Endothelial cell of umbilical vein (primary cell): ENCODE measurements around the gene THSD8. TPM values are rescaled to one million over a fixed set of nuclear protein-coding genes. Genes with fewer than 3 reads are reported as not detected.

Experiments used
- BruUV-seq: library from RNA; stranded (reverse); fragments of 400-500 nt; replicated peaks from 2 replicates; lab custom pipeline; 2021; lab: Mats Ljungman, UMichigan
- CTCF ChIA-PET: fragments of 300-600, 350-600 bp; sonication (Branson Sonifier 250); formaldehyde crosslinking; loops from one replicate; lab custom pipeline; 2021; ENCODE audit warnings: antibody characterized with exemption, inconsistent platforms; lab: Charles Lee
- POLR2A ChIA-PET: fragments of 300-600, 350-600 bp; sonication (Branson Sonifier 250); formaldehyde crosslinking; loops from one replicate; lab custom pipeline; 2021; ENCODE audit warnings: antibody characterized with exemption, inconsistent platforms; lab: Charles Lee
- DNase-seq: peaks from one replicate; pipeline ENCODE4 v3.0.0-alpha.2; 2011; ENCODE audit warnings: low read depth, low spot score
- FAIRE-seq: peaks from 2 replicates; lab custom pipeline; 2011; peaks lifted over from hg19 to GRCh38; lab: Jason Lieb, UNC
- H2AFZ ChIP-seq: 2 replicates; pipeline ENCODE4 v1.6.0; 2012; ENCODE audit warnings: low read depth, low read length, control low read depth, inconsistent platforms
- H3K27ac ChIP-seq: 2 replicates; pipeline ENCODE4 v1.5.1; 2011; ENCODE audit warnings: low read depth, mild to moderate bottlenecking, control low read depth, low read length, moderate library complexity; ENCODE audit not compliant: insufficient read depth
- H3K27me3 ChIP-seq, 2 experiments: 2 replicates each; pipeline versions ENCODE4 v1.6.0 to v1.6.1; 2011; ENCODE audit warnings: low read length in 2 of 2, mixed read lengths in 1 of 2; ENCODE audit not compliant: control insufficient read depth in 2 of 2, insufficient read depth in 2 of 2
- H3K36me3 ChIP-seq, 2 experiments: 2 replicates in 1 of 2; 3 replicates in 1 of 2; pipeline ENCODE4 v1.5.1; 2011; ENCODE audit warnings: low read length in 2 of 2, mild to moderate bottlenecking in 1 of 2, moderate library complexity in 1 of 2; ENCODE audit not compliant: control insufficient read depth in 2 of 2, insufficient read depth in 2 of 2; ENCODE audit errors: extremely low read depth in 1 of 2
- H3K4me1 ChIP-seq: 3 replicates; pipeline ENCODE4 v1.5.1; 2011; ENCODE audit warnings: mild to moderate bottlenecking, low read length; ENCODE audit not compliant: control insufficient read depth, insufficient read depth; ENCODE audit errors: extremely low read depth
- H3K4me2 ChIP-seq: 2 replicates; pipeline ENCODE4 v1.6.1; 2011; ENCODE audit warnings: low read length, control low read depth, mixed read lengths; ENCODE audit not compliant: insufficient read depth
- H3K4me3 ChIP-seq, 3 experiments: fragments of 200-600 bp in 1 of 3; sonication (generic), shearing (Covaris generic) in 1 of 3; replicated peaks in 1 of 3; 2 replicates each; pipeline ENCODE4 v1.5.1; 2011 to 2016; ENCODE audit warnings: control low read depth in 3 of 3, low read length in 3 of 3, mild to moderate bottlenecking in 2 of 3, inconsistent platforms in 1 of 3, low read depth in 1 of 3, moderate library complexity in 1 of 3; ENCODE audit not compliant: insufficient read depth in 1 of 3
- H3K79me2 ChIP-seq: 2 replicates; pipeline ENCODE4 v1.6.0; 2012; ENCODE audit warnings: low read length, inconsistent platforms; ENCODE audit not compliant: control insufficient read depth, insufficient read depth
- H3K9ac ChIP-seq: replicated peaks from 2 replicates; pipeline ENCODE3; 2011; ENCODE audit warnings: low read length, control low read depth; ENCODE audit not compliant: insufficient read depth; ENCODE audit errors: extremely low read depth
- H3K9me1 ChIP-seq: replicated peaks from 3 replicates; pipeline ENCODE4 v1.6.0; 2011; ENCODE audit warnings: mild to moderate bottlenecking, low read length; ENCODE audit not compliant: control insufficient read depth, insufficient read depth; ENCODE audit errors: extremely low read depth
- H3K9me3 ChIP-seq: replicated peaks from 2 replicates; pipeline ENCODE4 v1.5.1; 2012; ENCODE audit warnings: low read length, inconsistent platforms; ENCODE audit not compliant: control insufficient read depth, insufficient read depth
- H4K20me1 ChIP-seq: replicated peaks from 2 replicates; pipeline ENCODE3; 2011; ENCODE audit warnings: mild to moderate bottlenecking, low read length; ENCODE audit not compliant: control insufficient read depth, insufficient read depth; ENCODE audit errors: extremely low read depth
- CTCF ChIP-seq, 2 donors: IDR thresholded peaks; 1 replicate in 1 of 2; 2 replicates in 1 of 2; pipeline ENCODE4 v1.5.1; 2011; ENCODE audit warnings: low read length in 2 of 2, mild to moderate bottlenecking in 2 of 2, moderate library complexity in 2 of 2, control low read depth in 1 of 2, inconsistent platforms in 1 of 2, low read depth in 1 of 2; ENCODE audit not compliant: insufficient read depth in 1 of 2; ENCODE audit errors: extremely low read depth in 1 of 2
- EZH2 ChIP-seq: IDR thresholded peaks from 2 replicates; pipeline ENCODE4 v1.6.1; 2012; ENCODE audit warnings: borderline replicate concordance, low read depth, mild to moderate bottlenecking, moderate library complexity, low read length, inconsistent platforms; ENCODE audit not compliant: severe bottlenecking
- FOS ChIP-seq: IDR thresholded peaks from 2 replicates; pipeline ENCODE4 v1.6.1; 2011; ENCODE audit warnings: mild to moderate bottlenecking, low read length, moderate library complexity, borderline replicate concordance; ENCODE audit not compliant: insufficient read depth
- GATA2 ChIP-seq: IDR thresholded peaks from 2 replicates; pipeline ENCODE4 v1.7.0; 2011; ENCODE audit warnings: low read depth, mild to moderate bottlenecking, moderate library complexity, mixed read lengths, low read length; ENCODE audit not compliant: insufficient read length, insufficient read depth
- JUN ChIP-seq: IDR thresholded peaks from 2 replicates; pipeline ENCODE4 v1.6.1; 2011; ENCODE audit warnings: borderline replicate concordance, low read depth; ENCODE audit not compliant: insufficient read length, insufficient read depth
- MAX ChIP-seq: IDR thresholded peaks from 2 replicates; pipeline ENCODE4 v1.6.1; 2011; ENCODE audit not compliant: insufficient read depth, insufficient read length
- MYC ChIP-seq: IDR thresholded peaks from one replicate; pipeline ENCODE4 v1.6.1; 2011; ENCODE audit warnings: mild to moderate bottlenecking, low read depth, low read length
- POLR2A ChIP-seq: IDR thresholded peaks from 2 replicates; pipeline ENCODE4 v1.6.1; 2012; ENCODE audit warnings: low read depth, mild to moderate bottlenecking, control low read depth, low read length
- POLR2AphosphoS5 ChIP-seq: IDR thresholded peaks from 2 replicates; pipeline ENCODE4 v1.6.1; 2012; ENCODE audit warnings: low read depth, mild to moderate bottlenecking, control low read depth, low read length, moderate library complexity; ENCODE audit not compliant: insufficient read depth
- dilution Hi-C: fragments of 300-500 bp; cut with MboI; formaldehyde crosslinking; loops from one replicate; pipeline ENCODE4 v1.15.0; 2019; ENCODE audit warnings: low sequenced_read_pairs; ENCODE audit not compliant: extremely low pct_ligation_motif_present
- intact Hi-C: fragments of 100-400 bp; cut with micrococcal nuclease; formaldehyde crosslinking; loops from one replicate; pipeline ENCODE4 v1.10.0; 2022
- polyA plus RNA-seq, 4 experiments: library from polyadenylated mRNA; depleted of rRNA in 3 of 4; stranded (reverse) in 3 of 4; unstranded in 1 of 4; fragments of >200 nt; gene quantifications; 2 replicates each; pipeline versions ENCODE4 v1.2.1 to v1.2.3, GENCODE V29; 2011 to 2012; ENCODE audit warnings: missing spikeins in 1 of 4
- total RNA-seq: library from RNA; stranded (reverse); gene quantifications from 2 replicates; pipeline ENCODE4 v1.2.3, GENCODE V29; 2021

The THSD8 gene
- total and polyA plus RNA-seq, 2 donors (not counting 3 experiments of a cell fraction or from before 2014, with no cell fraction given): 15.9 TPM; not detected in 1

- Histone ChIP-seq H3K27me3 (no peaks in the 10 kb centered on the region), H4K20me1 (no peaks in the 10 kb centered on the region), H3K4me2 (no peak overlapping the region), H3K27ac (no peak overlapping the region), H3K4me1 (peaks cover 28% of the 10 kb centered on the region), H3K9me3 (no peaks in the 10 kb centered on the region), H2AFZ (peak overlapping the region; percentile 7), H3K36me3 (no peaks in the 10 kb centered on the region), H3K9me1 (no peaks in the 10 kb centered on the region), H3K79me2 (no peaks in the 10 kb centered on the region), H3K4me3 (no peak overlapping the region), H3K9ac (no peak overlapping the region)
- CTCF ChIA-PET: interaction anchor here (1.0 to 4.7 kb wide), 3 partner anchors 8 to 62 kb away, joined by 3 to 48 read pairs (median 3); no protein-coding TSS in a partner anchor
- intact Hi-C loops: loop anchor here (10.0 kb wide), 1 partner anchor 149 kb away; the partner anchor contains the start of genes CALR and FARSA
- dilution Hi-C loops: no loop called here
- DNase-seq (no peak), FAIRE-seq (no peak)
- BruUV-seq: no TSS peak
- POLR2A ChIA-PET: no interaction called here
- no peak for TF ChIP-seq CTCF (IDR thresholded peaks at IDR 0.05; ENCODE audit: extremely low read depth in 1 of 2, insufficient read depth in 1 of 2, low read depth in 1 of 2, low read length in 2 of 2)
- TF ChIP-seq FOS: no peak
- no peak for TF ChIP-seq JUN
- TF ChIP-seq POLR2AphosphoS5: no peak
- no peak for TF ChIP-seq POLR2A
- TF ChIP-seq MAX: no peak
- TF ChIP-seq MYC: no peak
- TF ChIP-seq GATA2: no peak
- TF ChIP-seq EZH2: no peak
These were observed 16.3 kb upstream of the THSD8 start for GRCh38 chr19:12785431-12786031.
